ENCODE data around the gene ACTN2. TPM values are rescaled to one million over a fixed set of nuclear protein-coding genes. Genes with fewer than 3 reads are reported as not detected.

ACTN2 gene
- total RNA-seq, 4 donors from 2014 or later, result 0.06 to 0.20 TPM; not detected in 2

- no peak for TF ChIP-seq POLR2A (IDR thresholded peaks at IDR 0.05)
- TF ChIP-seq CTCF (IDR thresholded peaks at IDR 0.05), result no peak
- 90% methylated on average over 2 of the region's 2 CpGs for WGBS, 2 donors
- no peak for DNase-seq (ENCODE audit: low spot score in 2 of 2)
- H3K4me3 ChIP-seq (ENCODE audit: low read depth, poor library complexity, severe bottlenecking), result no peak overlapping the region
- intact Hi-C loops (cut with DNase I; ENCODE audit: low total_unique reads), result no loop called here
These were observed 71.3 kb downstream of the ACTN2 start for GRCh38 chr1:236757640-236758039.

- H3K4me3 ChIP-seq (ENCODE audit: low read depth, poor library complexity, severe bottlenecking), result no peak overlapping the region
These were observed 73.1 kb downstream of the ACTN2 start for GRCh38 chr1:236759252-236759859.

GRCh38 chr1:236760480-236760879, 74.2 kb downstream of the ACTN2 start:
- H3K4me3 ChIP-seq (ENCODE audit: low read depth, poor library complexity, severe bottlenecking), result no peak overlapping the region
- 72 to 74% methylated on average over 6 of the region's 6 CpGs for WGBS, 2 donors
- intact Hi-C loops (cut with DNase I; ENCODE audit: low total_unique reads), result no loop called here
- no peak for DNase-seq (ENCODE audit: low spot score in 2 of 2)
- no peak for TF ChIP-seq CTCF (IDR thresholded peaks at IDR 0.05)
- no peak for TF ChIP-seq POLR2A (IDR thresholded peaks at IDR 0.05)

More at GRCh38 chr1:236759252-236759859, 73.1 kb downstream of the ACTN2 start:
- DNase-seq (ENCODE audit: low spot score in 2 of 2), result no peak
- 52 to 54% methylated on average over 3 of the region's 3 CpGs for WGBS, 2 donors
- intact Hi-C loops (cut with DNase I; ENCODE audit: low total_unique reads), result no loop called here
- TF ChIP-seq POLR2A (IDR thresholded peaks at IDR 0.05) (no peak), CTCF (IDR thresholded peaks at IDR 0.05) (peak in 1 of 3 donors; percentile 11)

GRCh38 chr1:236760986-236761385, 74.7 kb downstream of the ACTN2 start:
- TF ChIP-seq POLR2A (IDR thresholded peaks at IDR 0.05) (no peak), CTCF (IDR thresholded peaks at IDR 0.05) (no peak)
- intact Hi-C loops (cut with DNase I; ENCODE audit: low total_unique reads), result no loop called here
- no peak overlapping the region for H3K4me3 ChIP-seq (ENCODE audit: low read depth, poor library complexity, severe bottlenecking)
- WGBS, 2 donors, result 82 to 87% methylated on average over 14 of the region's 14 CpGs
- DNase-seq (ENCODE audit: low spot score in 2 of 2), result no peak

GRCh38 chr1:236761397-236762132, 75.3 kb downstream of the ACTN2 start:
- no peak overlapping the region for H3K4me3 ChIP-seq (ENCODE audit: low read depth, poor library complexity, severe bottlenecking)
- WGBS, 2 donors, result 69 to 89% methylated on average over 5 of the region's 5 CpGs
- TF ChIP-seq CTCF (IDR thresholded peaks at IDR 0.05), result no peak
- TF ChIP-seq POLR2A (IDR thresholded peaks at IDR 0.05), result no peak

More at GRCh38 chr1:236761397-236762132, 75.3 kb downstream of the ACTN2 start:
- DNase-seq (ENCODE audit: low spot score in 2 of 2), result no peak
- intact Hi-C loops (cut with DNase I; ENCODE audit: low total_unique reads), result no loop called here
